ENCODE results near the gene PRKG1. TPM values are rescaled to one million over a fixed set of nuclear protein-coding genes. Genes with fewer than 3 reads are reported as not detected.

PRKG1 gene
- total and polyA plus RNA-seq, 4 donors = 0.46 to 5.1 (median 1.5) TPM

- no peaks in the 10 kb centered on the region for H3K36me3 ChIP-seq (ENCODE audit: control insufficient read depth in 4 of 4, insufficient read depth in 3 of 4, low read depth in 1 of 4, low read length in 3 of 4)
- no peak for DNase-seq (ENCODE audit: low spot score)
- 71% methylated on average over 3 of the region's 3 CpGs for WGBS
- no peaks in the 10 kb centered on the region for H3K27me3 ChIP-seq (ENCODE audit: control insufficient read depth in 4 of 4, insufficient read depth in 4 of 4, low read length in 3 of 4)
- no peak overlapping the region for H3K4me3 ChIP-seq (ENCODE audit: low read depth in 1 of 3, low read length in 3 of 3)
- no peak overlapping the region for H3K27ac ChIP-seq (ENCODE audit: low read depth in 1 of 2, low read length in 2 of 2)
- TF ChIP-seq GABPA (IDR thresholded peaks at IDR 0.05 in 1 of 2, conservative IDR thresholded peaks at IDR 0.05 in 1 of 2) (no peak), YY1 (IDR thresholded peaks at IDR 0.05) (no peak), ZBTB33 (IDR thresholded peaks at IDR 0.05) (no peak), SP1 (IDR thresholded peaks at IDR 0.05) (no peak), EGR1 (IDR thresholded peaks at IDR 0.05; ENCODE audit: low read depth in 2 of 2) (no peak), RXRA (IDR thresholded peaks at IDR 0.05) (no peak), RAD21 (IDR thresholded peaks at IDR 0.05) (no peak), HNF4G (IDR thresholded peaks at IDR 0.05) (no peak), HNF4A (conservative IDR thresholded peaks at IDR 0.05) (no peak), NR2F2 (IDR thresholded peaks at IDR 0.05) (no peak), TAF1 (conservative IDR thresholded peaks at IDR 0.05) (no peak), FOXA1 (IDR thresholded peaks at IDR 0.05) (no peak), REST (IDR thresholded peaks at IDR 0.05) (no peak), ATF3 (IDR thresholded peaks at IDR 0.05) (no peak), CTCF (IDR thresholded peaks at IDR 0.05; ENCODE audit: low read depth, low read length, missing input control) (no peak)
- H3K9ac ChIP-seq (ENCODE audit: low read depth in 1 of 2, low read length in 2 of 2) = no peak overlapping the region
- H3K9me3 ChIP-seq (ENCODE audit: control insufficient read depth in 4 of 4, low read length in 3 of 4) = no peaks in the 10 kb centered on the region
- no peaks in the 10 kb centered on the region for H3K4me1 ChIP-seq (ENCODE audit: control insufficient read depth in 4 of 4, insufficient read depth in 4 of 4, low read length in 3 of 4)
These were observed 522.4 kb downstream of the PRKG1 start for GRCh38 chr10:51596695-51597094.

GRCh38 chr10:51599647-51600046 is 525.4 kb downstream of the PRKG1 start:
- H3K9me3 ChIP-seq (ENCODE audit: control insufficient read depth in 4 of 4, low read length in 3 of 4) = no peaks in the 10 kb centered on the region
- 72% methylated on average over 1 of the region's 1 CpG for whole genome bisulfite sequencing
- no peak overlapping the region for H3K4me3 ChIP-seq (ENCODE audit: low read depth in 1 of 3, low read length in 3 of 3)
- H3K27me3 ChIP-seq (ENCODE audit: control insufficient read depth in 4 of 4, insufficient read depth in 4 of 4, low read length in 3 of 4) = no peaks in the 10 kb centered on the region
- no peaks in the 10 kb centered on the region for H3K36me3 ChIP-seq (ENCODE audit: control insufficient read depth in 4 of 4, insufficient read depth in 3 of 4, low read depth in 1 of 4, low read length in 3 of 4)
- DNase-seq (ENCODE audit: low spot score) = no peak
- no peak overlapping the region for H3K27ac ChIP-seq (ENCODE audit: low read depth in 1 of 2, low read length in 2 of 2)
- H3K4me1 ChIP-seq (ENCODE audit: control insufficient read depth in 4 of 4, insufficient read depth in 4 of 4, low read length in 3 of 4) = peaks cover 0 to 2% (median 0%) of the 10 kb centered on the region in 4 donors
- H3K9ac ChIP-seq (ENCODE audit: low read depth in 1 of 2, low read length in 2 of 2) = no peak overlapping the region
- TF ChIP-seq JUND (IDR thresholded peaks at IDR 0.05) = no peak
- no peak for TF ChIP-seq YY1 (IDR thresholded peaks at IDR 0.05)
- no peak for TF ChIP-seq FOXA1 (IDR thresholded peaks at IDR 0.05)
- TF ChIP-seq NR2F2 (IDR thresholded peaks at IDR 0.05) = no peak
